ENCODE results near the gene KRT39.

DNA sequence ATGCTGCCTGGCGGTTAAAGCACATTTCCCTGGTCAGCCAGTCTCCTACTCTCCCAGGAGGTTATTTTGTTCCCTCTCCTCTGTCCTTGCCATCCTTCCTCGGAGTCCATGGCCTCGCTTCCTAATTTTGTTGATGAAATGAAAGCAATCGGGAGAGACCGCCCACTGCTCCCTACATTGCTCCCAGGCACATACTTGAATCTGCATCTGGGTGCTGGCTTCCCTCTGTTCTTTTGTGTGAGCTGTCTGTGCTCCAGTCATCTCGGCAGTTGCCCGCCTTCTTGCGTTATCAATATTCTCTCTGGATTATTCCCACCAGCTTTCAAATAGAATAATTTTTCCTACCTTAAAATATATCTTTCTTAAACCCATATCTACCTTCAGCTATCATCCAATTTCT, 40.4 kb downstream of the KRT39 start:
- TF ChIP-seq CTCF (IDR thresholded peaks at IDR 0.05): no peak
- no peak for TF ChIP-seq SIN3A (IDR thresholded peaks at IDR 0.05; ENCODE audit: borderline replicate concordance, insufficient read depth, low read depth, low read length)
